Keratinocyte (primary cell): ENCODE results near the gene TRAM2.

Experiments
- EZH2 ChIP-seq: IDR thresholded peaks from one replicate; pipeline ENCODE4 v1.6.1; 2012; ENCODE audit warnings: inconsistent platforms, mild to moderate bottlenecking, low read length, moderate library complexity
- TF ChIP-seq, protein P1 (sequence below), 3 experiments: IDR thresholded peaks in 1 of 3; conservative IDR thresholded peaks in 1 of 3; optimal IDR thresholded peaks in 1 of 3; 2 replicates in 2 of 3; 3 replicates in 1 of 3; pipeline versions ENCODE3 to v1.5.1; 2011; ENCODE audit warnings: low read length in 3 of 3, mild to moderate bottlenecking in 3 of 3, moderate library complexity in 2 of 3, control low read depth in 1 of 3, inconsistent platforms in 1 of 3; ENCODE audit not compliant: insufficient read depth in 2 of 3; ENCODE audit errors: extremely low read depth in 1 of 3

- TF ChIP-seq, protein P1, sequence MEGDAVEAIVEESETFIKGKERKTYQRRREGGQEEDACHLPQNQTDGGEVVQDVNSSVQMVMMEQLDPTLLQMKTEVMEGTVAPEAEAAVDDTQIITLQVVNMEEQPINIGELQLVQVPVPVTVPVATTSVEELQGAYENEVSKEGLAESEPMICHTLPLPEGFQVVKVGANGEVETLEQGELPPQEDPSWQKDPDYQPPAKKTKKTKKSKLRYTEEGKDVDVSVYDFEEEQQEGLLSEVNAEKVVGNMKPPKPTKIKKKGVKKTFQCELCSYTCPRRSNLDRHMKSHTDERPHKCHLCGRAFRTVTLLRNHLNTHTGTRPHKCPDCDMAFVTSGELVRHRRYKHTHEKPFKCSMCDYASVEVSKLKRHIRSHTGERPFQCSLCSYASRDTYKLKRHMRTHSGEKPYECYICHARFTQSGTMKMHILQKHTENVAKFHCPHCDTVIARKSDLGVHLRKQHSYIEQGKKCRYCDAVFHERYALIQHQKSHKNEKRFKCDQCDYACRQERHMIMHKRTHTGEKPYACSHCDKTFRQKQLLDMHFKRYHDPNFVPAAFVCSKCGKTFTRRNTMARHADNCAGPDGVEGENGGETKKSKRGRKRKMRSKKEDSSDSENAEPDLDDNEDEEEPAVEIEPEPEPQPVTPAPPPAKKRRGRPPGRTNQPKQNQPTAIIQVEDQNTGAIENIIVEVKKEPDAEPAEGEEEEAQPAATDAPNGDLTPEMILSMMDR (optimal IDR thresholded peaks at IDR 0.05 in 1 of 3, IDR thresholded peaks at IDR 0.05 in 1 of 3, conservative IDR thresholded peaks at IDR 0.05 in 1 of 3; ENCODE audit: extremely low read depth in 1 of 3, insufficient read depth in 2 of 3, low read length in 3 of 3) = no peak
- no peak for TF ChIP-seq EZH2
Observed at GRCh38 chr6:52570291-52570700, 6.6 kb downstream of the TRAM2 start.
